T-helper 1 cell (primary cell): ENCODE results near the gene NFKBIA.
"Not testable (repeated sequence)": the region's sequence is repeated elsewhere in the genome, so short reads cannot be mapped to it uniquely, and the experiment has no call there.

Experiments used
- DNase-seq, 5 donors: peaks; one replicate each; pipeline ENCODE4 v3.0.0-alpha.2; 2012 to 2020

The NFKBIA gene

DNA sequence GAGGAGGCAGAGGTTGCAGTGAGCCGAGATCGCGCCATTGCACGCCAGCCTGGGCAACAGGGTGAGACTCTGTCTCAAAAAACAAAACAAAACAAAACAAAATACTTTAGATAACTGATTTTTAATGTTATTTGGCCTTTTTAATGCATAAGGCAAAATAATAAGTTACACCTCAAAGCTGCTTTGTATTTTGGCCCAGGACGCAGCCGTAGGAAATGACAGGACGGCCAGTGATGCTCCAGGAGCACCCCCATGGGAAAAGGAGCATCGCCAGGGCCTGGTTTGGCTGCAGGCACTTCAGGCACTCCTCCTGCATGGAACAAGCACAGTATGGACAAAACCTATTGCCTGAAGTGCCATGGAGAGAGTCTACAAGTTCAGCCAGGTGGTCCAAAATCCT lies 3.5 kb upstream of the NFKBIA start:
- DNase-seq: no peak

DNA sequence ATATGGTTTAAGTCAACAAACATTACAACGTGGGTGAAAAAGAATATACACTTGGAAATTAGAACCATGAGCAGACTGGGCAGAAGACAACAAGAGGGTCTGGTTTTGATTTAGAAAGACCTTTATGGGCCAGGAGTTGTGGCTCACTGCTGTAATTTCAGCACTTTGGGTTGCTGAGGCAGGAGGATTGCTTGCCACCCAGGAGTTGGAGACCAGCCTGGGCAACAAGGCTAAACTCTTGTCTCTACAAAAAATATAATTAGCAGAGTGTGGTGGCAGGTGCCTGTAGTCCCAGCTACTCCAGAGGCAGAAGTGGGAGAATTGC lies 2.7 kb upstream of the NFKBIA start:
- no peak for DNase-seq

DNA sequence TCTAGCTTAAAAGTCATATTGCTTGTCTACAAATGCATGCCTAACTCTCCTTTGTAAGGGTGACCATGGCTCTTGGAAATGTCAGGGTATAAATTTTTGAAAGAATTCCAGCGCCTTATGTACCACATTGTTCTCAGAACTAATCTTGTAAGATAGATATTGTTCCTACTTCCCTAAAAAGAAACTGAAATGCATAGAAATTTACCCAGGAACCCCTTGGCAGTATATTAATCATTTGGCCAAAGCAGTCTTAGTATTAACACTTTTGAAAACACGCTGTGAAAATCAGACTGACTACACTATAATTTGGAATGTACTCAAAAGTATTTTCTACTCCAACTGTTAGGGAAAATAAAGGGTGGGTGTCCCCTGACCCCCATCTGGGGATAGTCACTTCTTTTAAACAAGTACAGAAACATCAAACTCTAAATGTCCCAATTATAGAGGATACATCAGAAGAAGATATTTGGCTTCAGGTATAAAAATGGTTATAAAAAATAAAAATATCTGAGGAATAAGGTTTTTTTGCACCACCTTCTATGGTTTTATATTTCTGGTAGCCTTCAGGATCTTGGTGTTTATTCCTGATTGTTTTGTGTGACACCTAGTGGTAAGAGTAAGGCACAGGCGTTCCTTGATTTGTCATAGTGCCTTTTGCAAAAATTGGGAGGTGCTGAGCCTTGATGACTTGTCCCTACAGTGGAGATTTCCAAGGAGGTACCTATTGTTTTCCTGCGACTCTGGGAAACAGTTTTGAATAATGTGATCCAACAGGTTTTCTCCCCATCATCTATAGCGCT lies 2.2 kb upstream of the NFKBIA start:
- DNase-seq: peak in 1 of 5 donors; percentile 53

DNA sequence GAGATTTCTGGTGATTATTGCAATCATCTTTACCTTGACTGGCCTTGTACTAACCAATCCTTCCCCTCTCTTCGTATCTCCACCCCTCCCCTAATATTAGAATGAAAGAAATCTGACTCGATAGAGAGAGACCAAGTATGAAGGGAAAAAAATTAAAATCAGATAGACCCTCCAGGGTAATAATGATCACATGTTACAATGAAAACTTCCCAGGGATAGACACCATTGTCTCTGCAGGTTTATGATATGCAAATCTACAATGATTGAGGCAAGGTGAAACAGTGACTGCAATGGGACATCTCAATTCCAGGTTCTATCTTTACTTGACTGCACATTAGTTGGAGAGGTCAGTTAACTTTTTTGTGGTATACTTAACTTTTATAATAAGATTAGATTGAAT lies 1.5 kb upstream of the NFKBIA start:
- DNase-seq: no peak

DNA sequence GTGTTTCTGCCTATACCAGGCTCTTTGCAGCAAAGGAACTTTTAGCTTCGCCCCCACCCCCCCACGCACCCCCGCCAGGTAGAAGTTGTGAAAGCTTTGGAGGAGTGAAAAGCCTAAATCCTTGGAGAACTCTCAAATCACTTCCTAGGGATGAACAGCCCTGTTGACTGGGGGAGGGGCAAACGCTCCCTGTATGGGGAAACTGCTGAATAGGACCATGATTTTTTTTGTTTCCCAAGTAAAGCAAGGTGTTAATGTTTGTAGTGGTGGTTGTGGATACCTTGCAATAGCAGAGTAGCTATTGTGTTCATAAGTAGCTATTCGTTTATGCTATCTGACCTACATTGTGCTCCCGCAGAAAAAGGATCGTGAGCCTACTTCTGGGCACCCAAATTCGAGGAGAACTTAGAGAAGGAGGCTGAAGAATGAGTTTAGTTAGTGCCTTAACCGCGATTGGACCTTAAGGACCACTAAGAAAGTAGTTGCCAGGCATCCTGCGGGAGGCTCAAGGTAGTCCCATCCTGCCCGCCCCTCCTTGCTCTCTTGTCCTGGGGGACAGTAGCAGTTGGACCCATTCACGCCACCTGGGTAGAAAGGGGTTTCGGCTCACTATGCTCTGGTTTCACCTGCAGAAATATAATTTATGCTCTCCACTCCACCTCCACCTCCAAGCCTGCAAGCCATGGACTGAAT lies 901 bp upstream of the NFKBIA start:
- no peak for DNase-seq

DNA sequence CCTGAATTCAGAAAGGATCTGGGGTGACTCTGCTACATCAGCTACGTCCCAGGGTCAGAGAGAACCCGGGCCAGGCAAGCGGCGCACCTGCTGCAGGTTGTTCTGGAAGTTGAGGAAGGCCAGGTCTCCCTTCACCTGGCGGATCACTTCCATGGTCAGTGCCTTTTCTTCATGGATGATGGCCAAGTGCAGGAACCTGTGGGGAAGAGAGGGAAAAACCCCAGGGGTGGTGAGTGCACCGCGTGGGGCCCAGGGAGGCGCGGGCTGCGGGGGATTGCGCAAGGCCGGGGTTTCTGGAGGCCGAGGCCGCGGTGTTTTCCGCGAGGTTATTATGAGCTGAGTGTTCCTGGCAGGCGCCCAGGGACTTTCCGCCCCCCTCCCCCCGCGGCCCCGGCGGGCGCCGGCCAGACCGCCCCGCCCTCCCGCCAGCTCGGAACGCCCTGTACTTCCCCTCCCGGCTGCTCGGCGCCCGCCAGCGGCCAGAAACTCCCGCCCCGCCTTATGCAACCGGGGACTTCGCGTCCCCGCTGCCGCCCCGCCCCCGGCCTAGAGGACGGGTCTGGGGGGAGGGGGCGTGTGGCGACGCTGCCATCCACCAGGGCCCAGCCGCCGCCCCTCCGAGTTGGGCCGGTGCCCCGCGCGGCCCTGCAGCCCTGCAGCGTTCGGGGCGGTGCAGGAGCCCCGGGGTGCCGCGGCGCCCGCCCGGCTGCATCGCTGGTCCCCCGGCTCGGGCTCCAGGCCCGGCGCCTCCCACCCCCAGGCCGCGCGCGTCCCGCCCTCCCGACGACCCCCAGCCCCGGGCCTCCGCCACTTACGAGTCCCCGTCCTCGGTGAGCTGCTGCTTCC lies 723 bp downstream of the NFKBIA start:
- DNase-seq: peak; percentile 92 to 98 (median 94)

DNA sequence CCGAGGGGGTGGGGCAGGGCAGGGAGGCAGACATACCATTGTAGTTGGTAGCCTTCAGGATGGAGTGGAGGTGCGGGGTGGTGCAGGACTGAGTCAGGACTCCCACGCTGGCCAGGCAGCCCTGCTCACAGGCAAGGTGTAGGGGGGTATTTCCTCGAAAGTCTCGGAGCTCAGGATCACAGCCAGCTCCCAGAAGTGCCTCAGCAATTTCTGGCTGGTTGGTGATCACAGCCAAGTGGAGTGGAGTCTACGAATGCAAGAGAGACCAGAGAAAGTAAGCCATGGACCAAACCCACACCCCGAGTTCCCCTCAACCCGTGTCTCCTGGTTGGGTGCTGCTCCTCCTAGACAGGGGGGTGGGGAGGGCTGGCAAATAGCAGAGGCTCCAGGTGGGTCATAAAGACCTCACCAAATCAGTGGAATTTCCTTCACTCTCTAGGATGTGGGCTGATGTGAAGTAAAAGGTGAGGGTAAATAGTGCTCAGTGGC lies 1.4 kb downstream of the NFKBIA start:
- DNase-seq: peak in 1 of 5 donors; percentile 29

DNA sequence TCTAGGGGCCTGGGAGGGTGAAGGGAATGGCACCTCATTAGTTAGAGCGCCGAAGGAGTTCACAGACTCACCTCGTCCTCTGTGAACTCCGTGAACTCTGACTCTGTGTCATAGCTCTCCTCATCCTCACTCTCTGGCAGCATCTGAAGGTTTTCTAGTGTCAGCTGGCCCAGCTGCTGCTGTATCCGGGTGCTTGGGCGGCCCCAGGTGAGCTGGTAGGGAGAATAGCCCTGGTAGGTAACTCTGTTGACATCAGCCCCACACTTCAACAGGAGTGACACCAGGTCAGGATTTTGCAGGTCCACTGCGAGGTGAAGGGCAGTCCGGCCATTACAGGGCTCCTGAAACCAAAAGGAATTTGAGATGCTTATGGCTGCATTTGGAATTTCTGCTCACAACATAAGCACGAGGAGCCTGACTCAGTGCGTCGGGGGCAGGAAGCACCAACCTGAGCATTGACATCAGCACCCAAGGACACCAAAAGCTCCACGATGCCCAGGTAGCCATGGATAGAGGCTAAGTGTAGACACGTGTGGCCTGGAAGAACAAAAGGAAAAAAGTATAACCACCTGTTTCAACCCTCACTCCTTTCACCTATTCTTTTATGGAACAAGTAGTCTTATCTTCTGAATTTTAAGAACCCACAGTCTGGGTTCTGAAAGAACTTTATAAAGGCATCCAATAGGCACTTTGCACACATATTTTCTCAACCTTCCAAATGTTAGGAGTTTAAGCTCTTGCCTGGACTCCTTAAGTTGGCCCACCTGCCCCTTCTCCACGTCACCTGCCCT lies 2.0 kb downstream of the NFKBIA start:
- peak in 2 of 5 donors; percentile 29 to 51 for DNase-seq

DNA sequence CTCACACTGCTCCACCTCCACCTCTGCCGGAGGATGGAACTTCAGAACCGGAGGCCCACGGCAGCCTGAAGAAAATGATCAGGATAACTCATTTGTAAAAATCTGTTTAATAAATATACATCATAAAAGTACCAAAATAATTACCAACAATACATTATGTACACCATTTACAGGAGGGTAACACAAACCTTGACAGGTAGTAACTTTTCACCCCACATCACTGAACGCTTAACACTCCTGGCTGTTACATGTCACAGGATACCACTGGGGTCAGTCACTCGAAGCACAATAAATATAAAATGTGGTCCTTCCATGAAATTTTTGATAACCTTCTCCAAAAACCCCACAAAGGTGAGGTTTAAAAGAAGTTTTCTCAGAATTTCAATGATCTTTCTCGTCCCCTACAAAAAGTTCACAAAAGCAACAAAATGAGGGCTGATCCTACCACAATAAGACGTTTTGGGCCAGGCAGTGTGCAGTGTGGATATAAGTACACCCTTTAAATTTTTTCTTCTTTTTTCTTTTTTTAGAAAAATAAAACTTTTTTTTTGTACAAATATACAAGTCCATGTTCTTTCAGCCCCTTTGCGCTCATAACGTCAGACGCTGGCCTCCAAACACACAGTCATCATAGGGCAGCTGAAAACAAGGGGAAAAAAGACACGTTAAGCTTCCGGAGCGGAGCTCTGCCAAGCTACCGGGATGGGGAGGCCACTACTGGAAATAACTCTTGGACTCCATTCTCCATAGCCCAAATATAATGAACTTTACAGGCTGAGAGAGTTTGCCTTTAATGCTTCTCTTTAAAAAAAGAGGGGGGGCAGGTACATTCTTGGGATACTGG lies 2.9 kb downstream of the NFKBIA start:
- no peak for DNase-seq

DNA sequence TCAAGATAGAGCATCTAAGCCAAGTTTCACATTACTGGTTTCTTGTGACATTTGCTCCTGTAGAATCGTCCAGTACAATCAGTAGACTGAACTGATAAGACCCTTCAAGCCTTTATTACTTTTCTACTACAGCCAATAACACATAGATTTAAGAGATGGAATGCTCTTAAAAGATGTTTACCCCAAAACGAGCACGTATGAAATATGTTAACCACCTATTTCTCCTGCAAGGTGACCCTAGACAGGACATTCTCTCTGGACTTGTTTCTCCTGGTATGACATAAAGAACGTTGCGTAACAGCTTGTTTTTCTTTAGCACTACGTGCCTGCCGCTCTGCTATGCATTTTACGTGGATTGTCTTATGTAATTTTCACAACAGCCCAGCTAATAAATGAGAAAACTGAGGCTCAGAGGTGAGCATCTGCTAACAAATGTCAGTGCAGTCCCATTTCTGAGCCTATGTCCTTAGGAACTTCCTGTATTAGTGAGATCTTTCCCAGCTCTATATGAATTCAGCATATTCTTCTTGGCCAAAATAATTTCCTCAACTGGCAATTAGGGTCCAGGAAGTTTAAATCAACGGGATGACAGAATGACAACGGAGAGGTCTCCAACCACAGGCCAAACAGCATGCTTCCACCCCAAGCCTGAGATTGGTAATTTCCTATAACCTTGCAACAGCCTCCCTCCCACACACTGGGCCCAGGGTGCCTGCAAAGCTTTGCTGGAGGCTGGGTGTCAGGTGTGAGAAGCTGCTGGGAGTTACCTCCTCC lies 3.7 kb downstream of the NFKBIA start:
- DNase-seq: peak in 2 of 5 donors; percentile 36 to 48

DNA sequence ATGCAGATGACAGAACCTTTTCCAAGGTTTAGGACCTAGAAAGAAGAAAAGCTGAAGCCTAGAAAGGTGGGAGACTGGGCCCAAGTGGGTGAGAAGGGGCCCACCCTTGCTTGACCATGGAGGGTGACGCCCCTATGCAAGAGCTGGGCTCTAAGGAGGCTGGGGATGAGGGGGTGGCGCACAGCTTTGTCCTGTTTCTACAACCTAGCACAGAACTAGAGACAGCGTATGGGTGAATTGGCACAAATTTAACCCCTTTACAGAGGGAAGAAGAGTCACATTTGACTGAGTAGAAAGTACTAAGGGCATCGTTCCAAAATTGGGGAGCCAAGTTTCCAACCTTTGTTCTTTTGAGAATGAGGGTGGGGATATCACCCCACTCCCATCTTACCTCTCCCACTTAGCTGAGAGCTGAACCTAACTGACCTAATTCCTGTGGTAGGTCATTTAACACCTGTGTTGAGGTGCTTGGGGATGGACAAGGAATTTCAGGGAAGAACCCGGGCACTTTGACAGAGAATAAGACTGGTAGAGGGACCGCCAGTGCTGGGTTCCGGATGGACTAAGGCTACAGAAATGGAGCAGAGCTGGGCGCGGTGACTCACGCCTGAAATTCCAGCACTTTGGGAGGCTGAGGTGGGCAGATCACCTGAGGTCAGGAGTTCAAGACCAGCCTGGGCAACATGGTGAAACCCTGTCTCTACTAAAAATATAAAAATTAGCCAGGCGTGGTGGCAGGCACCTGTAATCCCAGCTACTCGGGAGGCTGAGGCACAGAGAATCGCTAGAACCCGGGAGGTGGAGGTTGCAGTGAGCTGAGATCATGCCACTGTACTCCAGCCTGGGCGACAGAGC lies 5.2 kb downstream of the NFKBIA start:
- DNase-seq: no peak

DNA sequence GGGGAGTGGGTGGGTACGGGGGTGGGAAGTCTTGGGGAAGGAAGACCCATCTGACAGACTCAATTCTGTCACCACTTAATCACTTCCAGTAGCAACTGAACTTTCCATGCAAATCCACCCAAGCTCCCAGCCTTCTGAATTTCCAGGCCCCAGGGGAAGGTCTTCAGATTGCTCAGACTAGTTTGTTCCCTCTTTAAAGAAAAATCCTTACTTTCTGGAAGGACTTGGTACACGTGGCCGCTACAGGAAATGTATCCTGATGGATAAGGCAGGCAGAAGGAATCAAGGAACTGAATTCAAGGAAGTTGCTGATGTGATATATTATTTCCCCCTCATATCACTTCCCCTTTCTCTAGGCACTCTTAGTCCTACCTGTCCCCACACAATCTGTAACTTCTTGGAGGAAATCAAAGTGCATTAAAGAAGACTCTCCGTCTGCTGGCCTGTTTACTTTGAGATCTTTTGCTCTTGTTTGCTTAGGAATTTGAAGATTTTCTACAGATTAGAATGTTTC lies 6.4 kb downstream of the NFKBIA start:
- DNase-seq: no peak

DNA sequence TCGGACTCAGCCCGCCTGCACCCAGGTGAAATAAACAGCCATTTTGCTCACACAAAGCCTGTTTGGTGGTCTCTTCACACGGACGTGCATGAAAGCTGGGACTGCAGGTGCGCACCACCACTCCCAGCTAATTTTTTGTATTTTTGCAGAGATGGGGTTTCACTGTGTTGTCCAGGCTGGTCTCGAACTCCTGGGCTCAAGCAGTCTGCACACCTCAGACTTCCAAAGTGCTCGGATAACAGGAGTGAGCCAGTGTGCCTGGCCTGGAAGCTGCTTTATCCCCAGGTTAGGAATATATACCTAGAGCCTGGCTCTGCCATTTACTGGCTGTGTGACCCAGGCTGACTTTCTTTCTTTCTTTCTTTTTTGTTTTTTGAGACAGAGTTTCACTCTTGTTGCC lies 7.9 kb downstream of the NFKBIA start:
- DNase-seq: not testable (repeated sequence)

DNA sequence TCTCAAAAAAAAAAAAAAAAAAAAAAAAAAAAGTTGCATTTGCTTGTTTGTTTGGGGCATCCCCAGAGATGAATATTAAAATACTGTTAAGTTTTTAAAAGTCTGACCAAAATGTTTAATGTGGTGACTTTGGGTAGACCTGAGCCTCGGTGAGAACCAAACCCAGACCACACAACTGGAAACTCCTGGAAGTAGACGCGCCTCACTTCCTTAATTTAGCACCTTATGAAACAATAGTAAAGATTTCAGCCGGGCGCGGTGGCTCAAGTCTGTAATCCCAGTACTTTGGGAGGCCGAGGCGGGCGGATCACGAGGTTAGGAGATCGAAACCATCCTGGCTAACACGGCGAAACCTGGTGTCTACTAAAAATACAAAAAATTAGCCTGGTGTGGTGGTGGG lies 9.3 kb downstream of the NFKBIA start:
- DNase-seq: no peak

DNA sequence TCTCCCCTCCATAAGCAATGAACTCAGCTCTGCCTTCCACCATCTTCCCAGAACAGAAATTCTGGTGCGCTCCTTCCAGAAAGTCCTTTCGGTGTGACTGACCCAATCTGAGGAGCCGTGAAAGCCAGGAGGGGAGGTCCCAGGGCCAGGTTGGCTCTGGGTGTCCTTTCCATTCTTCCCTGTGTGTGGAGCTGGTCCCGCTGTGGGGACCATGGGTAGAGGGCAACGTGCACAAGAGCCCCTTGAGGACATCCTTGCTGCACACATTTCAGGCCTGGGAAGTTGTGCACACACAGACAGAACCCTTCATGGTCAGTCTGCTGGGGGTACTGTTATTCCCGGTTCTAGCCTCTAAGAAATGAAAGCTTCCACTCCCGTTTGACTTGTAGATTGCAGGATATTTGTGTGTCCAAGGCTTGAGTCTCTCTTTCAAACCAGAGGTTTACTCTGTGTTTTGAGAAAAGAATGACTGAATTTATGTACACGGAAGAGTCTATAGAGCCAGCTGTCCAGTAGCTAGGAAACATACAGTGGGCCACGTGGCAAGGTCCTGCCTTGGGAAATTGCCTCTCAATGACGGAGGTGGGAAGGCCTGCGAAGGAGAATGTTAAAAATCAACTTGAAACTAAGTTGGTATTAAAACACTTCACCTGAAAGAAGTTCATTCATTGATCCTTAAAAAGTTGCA lies 10.1 kb downstream of the NFKBIA start:
- no peak for DNase-seq

DNA sequence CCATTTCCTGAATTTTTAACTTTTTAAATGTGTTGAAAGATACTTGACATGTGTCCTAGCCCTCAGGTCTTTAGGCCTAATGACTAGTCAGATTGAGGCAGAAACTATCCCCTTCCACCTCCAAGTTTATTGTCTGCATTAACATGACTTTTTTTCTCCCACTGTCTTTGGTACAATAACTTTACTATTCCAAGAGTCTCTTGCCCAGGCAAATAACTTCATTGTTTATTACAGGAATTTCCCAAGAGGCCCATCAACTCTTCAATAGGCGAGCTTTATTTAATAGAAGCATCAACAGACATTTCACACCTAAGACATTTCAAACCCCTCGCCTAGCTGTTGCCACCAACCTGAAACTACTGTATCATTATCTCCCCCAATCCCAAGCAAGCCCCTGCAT lies 10.7 kb downstream of the NFKBIA start:
- no peak for DNase-seq

DNA sequence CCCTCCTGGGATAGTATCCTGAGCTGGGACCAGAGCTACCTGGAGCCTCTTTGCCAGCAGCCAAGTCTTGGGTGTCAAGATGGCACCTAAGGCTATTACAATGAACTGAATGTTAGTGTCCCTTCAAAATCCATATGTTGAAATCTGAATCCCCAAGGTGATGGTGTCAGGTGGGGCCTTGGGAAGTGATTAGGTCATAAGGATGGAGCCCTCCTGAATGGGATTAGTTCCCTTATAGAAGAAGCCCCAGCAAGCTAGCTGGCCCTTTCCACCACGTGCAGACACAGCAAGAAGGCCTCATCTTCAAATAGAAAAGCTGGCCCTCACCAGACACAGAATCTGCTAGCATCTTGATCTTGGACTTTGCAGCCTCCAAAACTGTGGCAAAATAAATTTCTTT lies 12.4 kb downstream of the NFKBIA start:
- no peak for DNase-seq

DNA sequence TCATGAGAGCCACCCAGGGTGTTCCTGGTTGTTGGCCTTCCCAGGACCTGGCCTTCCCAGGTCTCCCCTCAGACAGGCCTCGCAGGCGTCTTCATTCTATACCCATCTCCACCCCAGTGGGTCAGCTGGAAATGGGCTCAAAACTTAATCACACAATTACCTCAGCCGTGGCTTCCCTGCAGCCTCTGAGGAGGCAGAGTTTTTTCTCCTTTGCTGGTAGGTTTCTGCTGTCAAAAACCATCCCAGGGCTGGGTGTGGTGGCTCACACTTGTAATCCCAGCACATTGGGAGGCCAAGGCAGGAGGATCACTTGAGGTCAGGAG lies 13.2 kb downstream of the NFKBIA start:
- no peak for DNase-seq
